ENCODE measurements around the gene ACTG2. TPM values are rescaled to one million over a fixed set of nuclear protein-coding genes. Genes with fewer than 3 reads are reported as not detected.

The ACTG2 gene
- total and polyA plus RNA-seq, 4 donors: 0.46 to 9.0 (median 4.3) TPM

- no peaks in the 10 kb centered on the region for H3K9me3 ChIP-seq (ENCODE audit: control insufficient read depth in 4 of 4, low read length in 3 of 4)
- no peak overlapping the region for H3K4me3 ChIP-seq (ENCODE audit: low read depth in 1 of 3, low read length in 3 of 3)
- TF ChIP-seq NR2F2 (IDR thresholded peaks at IDR 0.05) (no peak), SP1 (IDR thresholded peaks at IDR 0.05) (no peak), GABPA (IDR thresholded peaks at IDR 0.05 in 1 of 2, conservative IDR thresholded peaks at IDR 0.05 in 1 of 2) (no peak), FOXA1 (IDR thresholded peaks at IDR 0.05) (no peak), REST (IDR thresholded peaks at IDR 0.05) (no peak), CTCF (IDR thresholded peaks at IDR 0.05; ENCODE audit: low read depth, low read length, missing input control) (no peak)
- no peaks in the 10 kb centered on the region for H3K27me3 ChIP-seq (ENCODE audit: control insufficient read depth in 4 of 4, insufficient read depth in 4 of 4, low read length in 3 of 4)
- DNase-seq (ENCODE audit: low spot score): no peak
- H3K4me1 ChIP-seq (ENCODE audit: control insufficient read depth in 4 of 4, insufficient read depth in 4 of 4, low read length in 3 of 4): no peaks in the 10 kb centered on the region
- peaks cover 3 to 29% (median 16%) of the 10 kb centered on the region in 4 donors for H3K36me3 ChIP-seq (ENCODE audit: control insufficient read depth in 4 of 4, insufficient read depth in 3 of 4, low read depth in 1 of 4, low read length in 3 of 4)
- 96% methylated on average over 9 of the region's 9 CpGs for WGBS
- H3K27ac ChIP-seq (ENCODE audit: low read depth in 1 of 2, low read length in 2 of 2): no peak overlapping the region
- no peak overlapping the region for H3K9ac ChIP-seq (ENCODE audit: low read depth in 1 of 2, low read length in 2 of 2)
These were observed 24.4 kb upstream of the ACTG2 start for GRCh38 chr2:73868204-73868978.

GRCh38 chr2:73870084-73870483 lies 22.7 kb upstream of the ACTG2 start:
- Histone ChIP-seq H3K27ac (ENCODE audit: low read depth in 1 of 2, low read length in 2 of 2) (no peak overlapping the region), H3K9me3 (ENCODE audit: control insufficient read depth in 4 of 4, low read length in 3 of 4) (no peaks in the 10 kb centered on the region), H3K9ac (ENCODE audit: low read depth in 1 of 2, low read length in 2 of 2) (no peak overlapping the region), H3K27me3 (ENCODE audit: control insufficient read depth in 4 of 4, insufficient read depth in 4 of 4, low read length in 3 of 4) (no peaks in the 10 kb centered on the region), H3K4me3 (ENCODE audit: low read depth in 1 of 3, low read length in 3 of 3) (no peak overlapping the region), H3K4me1 (ENCODE audit: control insufficient read depth in 4 of 4, insufficient read depth in 4 of 4, low read length in 3 of 4) (no peaks in the 10 kb centered on the region), H3K36me3 (ENCODE audit: control insufficient read depth in 4 of 4, insufficient read depth in 3 of 4, low read depth in 1 of 4, low read length in 3 of 4) (peaks cover 2 to 16% (median 6%) of the 10 kb centered on the region in 4 donors)
- no peak for DNase-seq (ENCODE audit: low spot score)
- 81% methylated on average over 4 of the region's 4 CpGs for WGBS
- TF ChIP-seq TAF1 (conservative IDR thresholded peaks at IDR 0.05) (no peak), HNF4A (conservative IDR thresholded peaks at IDR 0.05) (no peak), HNF4G (IDR thresholded peaks at IDR 0.05) (no peak), EGR1 (IDR thresholded peaks at IDR 0.05; ENCODE audit: low read depth in 2 of 2) (no peak), YY1 (IDR thresholded peaks at IDR 0.05) (no peak), GABPA (IDR thresholded peaks at IDR 0.05 in 1 of 2, conservative IDR thresholded peaks at IDR 0.05 in 1 of 2) (no peak), RXRA (IDR thresholded peaks at IDR 0.05) (no peak), MAX (IDR thresholded peaks at IDR 0.05) (no peak), ATF3 (IDR thresholded peaks at IDR 0.05) (no peak), ZBTB33 (IDR thresholded peaks at IDR 0.05) (no peak), RAD21 (IDR thresholded peaks at IDR 0.05) (no peak), NR2F2 (IDR thresholded peaks at IDR 0.05) (no peak), CTCF (IDR thresholded peaks at IDR 0.05; ENCODE audit: low read depth, low read length, missing input control) (no peak), SP1 (IDR thresholded peaks at IDR 0.05) (no peak), REST (IDR thresholded peaks at IDR 0.05) (no peak), FOXA1 (IDR thresholded peaks at IDR 0.05) (no peak), FOXA2 (IDR thresholded peaks at IDR 0.05) (no peak)
